HG03196 (cell line): ENCODE results near the gene SEPTIN8.

ENCODE experiments used
- ATAC-seq: cut with Tn5 transposase; IDR thresholded peaks from one replicate; pipeline ENCODE4 v1.9.1; 2021; ENCODE audit not compliant: unreplicated experiment

The SEPTIN8 gene

GRCh38 chr5:132777209-132778069, at the start of gene SEPTIN8:
Gene SEPTIN8, minus strand, starts transcription at chr5:132777239. Its CDS starts 102 bp downstream, at chr5:132777137.
- peak; percentile 55 for ATAC-seq

GRCh38 chr5:132826424-132827082, 49.5 kb upstream of the SEPTIN8 start:
- ATAC-seq = no peak

- ATAC-seq = no peak
Observed at GRCh38 chr5:132825834-132826391, 48.9 kb upstream of the SEPTIN8 start.

GRCh38 chr5:132825033-132825833, 48.2 kb upstream of the SEPTIN8 start:
- no peak for ATAC-seq

- no peak for ATAC-seq
Observed at GRCh38 chr5:132824426-132824825, 47.4 kb upstream of the SEPTIN8 start.

- ATAC-seq = no peak
Observed at GRCh38 chr5:132823481-132824050, 46.5 kb upstream of the SEPTIN8 start.

- ATAC-seq = no peak
Observed at GRCh38 chr5:132822650-132823480, 45.8 kb upstream of the SEPTIN8 start.

GRCh38 chr5:132821791-132822190, 44.8 kb upstream of the SEPTIN8 start:
- ATAC-seq = no peak

GRCh38 chr5:132821350-132821749, 44.3 kb upstream of the SEPTIN8 start:
- no peak for ATAC-seq

- peak; percentile 56 for ATAC-seq
Observed at GRCh38 chr5:132820162-132820754, 43.2 kb upstream of the SEPTIN8 start.

- no peak for ATAC-seq
Observed at GRCh38 chr5:132819468-132819867, 42.4 kb upstream of the SEPTIN8 start.

GRCh38 chr5:132817011-132817410, 40.0 kb upstream of the SEPTIN8 start:
- no peak for ATAC-seq

- ATAC-seq = no peak
Observed at GRCh38 chr5:132816554-132816953, 39.5 kb upstream of the SEPTIN8 start.

GRCh38 chr5:132816083-132816482, 39.0 kb upstream of the SEPTIN8 start:
- no peak for ATAC-seq

GRCh38 chr5:132815454-132815853, 38.4 kb upstream of the SEPTIN8 start:
- no peak for ATAC-seq

GRCh38 chr5:132814503-132815294, 37.7 kb upstream of the SEPTIN8 start:
- ATAC-seq = no peak

- no peak for ATAC-seq
Observed at GRCh38 chr5:132813599-132814502, 36.8 kb upstream of the SEPTIN8 start.
